ENCODE measurements around the gene DAGLA.
A peak's percentile ranks its signal among the peaks of the same experiment; 100 is the strongest.

DAGLA gene

DNA sequence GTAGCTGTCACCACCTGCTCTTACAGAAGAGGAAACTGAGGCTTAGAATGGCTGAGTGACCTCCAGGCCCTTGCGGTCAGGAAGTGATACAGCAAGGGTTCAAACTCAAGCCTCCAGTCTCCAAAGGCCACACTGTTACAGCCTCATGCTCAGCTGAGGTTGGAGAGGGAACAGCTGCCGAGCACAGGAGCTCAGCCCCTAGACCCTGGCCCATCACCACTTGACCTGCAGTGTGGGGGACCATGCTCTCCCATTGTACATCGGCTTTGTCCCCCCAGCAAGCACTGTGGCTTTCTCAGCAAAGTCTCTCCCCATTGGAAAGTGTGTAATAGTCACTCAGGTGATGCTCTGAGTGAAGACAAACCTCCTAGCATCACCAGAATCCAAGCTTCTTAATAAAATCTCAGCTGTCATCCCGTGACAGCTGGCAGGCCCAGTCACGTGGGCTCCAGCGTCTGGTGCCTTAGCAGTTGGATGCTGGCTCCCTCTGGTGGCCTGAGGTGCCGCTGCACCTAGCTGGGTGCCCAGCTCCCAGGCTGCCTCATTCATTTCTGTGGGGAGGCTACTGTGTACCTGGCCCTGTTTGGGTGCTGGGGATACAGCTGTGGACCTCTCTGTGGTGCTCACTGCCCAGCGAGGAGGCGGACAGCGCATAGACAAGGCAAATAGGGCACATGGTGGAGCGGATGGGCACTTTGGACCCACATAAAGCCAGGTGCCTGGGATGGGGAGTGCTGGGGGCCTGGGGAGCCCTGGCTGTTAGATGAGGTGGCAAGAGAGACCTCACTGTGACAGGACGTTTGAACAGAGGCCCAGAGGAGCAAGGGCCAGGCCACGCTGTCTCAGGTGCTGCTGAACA, 53.2 kb downstream of the DAGLA start:
- TF ChIP-seq, protein P1, sequence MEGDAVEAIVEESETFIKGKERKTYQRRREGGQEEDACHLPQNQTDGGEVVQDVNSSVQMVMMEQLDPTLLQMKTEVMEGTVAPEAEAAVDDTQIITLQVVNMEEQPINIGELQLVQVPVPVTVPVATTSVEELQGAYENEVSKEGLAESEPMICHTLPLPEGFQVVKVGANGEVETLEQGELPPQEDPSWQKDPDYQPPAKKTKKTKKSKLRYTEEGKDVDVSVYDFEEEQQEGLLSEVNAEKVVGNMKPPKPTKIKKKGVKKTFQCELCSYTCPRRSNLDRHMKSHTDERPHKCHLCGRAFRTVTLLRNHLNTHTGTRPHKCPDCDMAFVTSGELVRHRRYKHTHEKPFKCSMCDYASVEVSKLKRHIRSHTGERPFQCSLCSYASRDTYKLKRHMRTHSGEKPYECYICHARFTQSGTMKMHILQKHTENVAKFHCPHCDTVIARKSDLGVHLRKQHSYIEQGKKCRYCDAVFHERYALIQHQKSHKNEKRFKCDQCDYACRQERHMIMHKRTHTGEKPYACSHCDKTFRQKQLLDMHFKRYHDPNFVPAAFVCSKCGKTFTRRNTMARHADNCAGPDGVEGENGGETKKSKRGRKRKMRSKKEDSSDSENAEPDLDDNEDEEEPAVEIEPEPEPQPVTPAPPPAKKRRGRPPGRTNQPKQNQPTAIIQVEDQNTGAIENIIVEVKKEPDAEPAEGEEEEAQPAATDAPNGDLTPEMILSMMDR (conservative IDR thresholded peaks at IDR 0.05): peak; percentile 99
- H3K27ac ChIP-seq: peak overlapping the region; percentile 7; the same call in 1 of the 2 replicates

DNA sequence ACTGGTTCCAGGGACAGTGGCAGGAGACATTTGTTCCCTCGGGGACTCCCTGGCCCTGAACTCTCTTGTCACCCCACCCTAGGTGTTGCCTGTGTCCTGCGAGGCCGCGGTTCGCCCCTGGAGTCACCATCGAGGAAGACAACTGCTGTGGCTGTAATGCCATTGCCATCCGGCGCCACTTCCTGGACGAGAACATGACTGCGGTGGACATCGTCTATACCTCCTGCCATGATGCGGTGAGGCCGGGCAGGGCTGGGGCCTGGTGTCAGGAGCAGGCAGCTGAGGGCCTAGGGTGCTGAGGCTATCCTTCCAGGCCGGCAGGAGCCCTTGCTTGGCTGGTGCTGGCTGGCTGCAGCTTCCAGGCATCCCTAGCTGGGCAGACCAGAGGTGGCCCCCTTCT, 54.6 kb downstream of the DAGLA start:
- TF ChIP-seq, protein P1 (conservative IDR thresholded peaks at IDR 0.05): no peak
- no peak overlapping the region for H3K27ac ChIP-seq

DNA sequence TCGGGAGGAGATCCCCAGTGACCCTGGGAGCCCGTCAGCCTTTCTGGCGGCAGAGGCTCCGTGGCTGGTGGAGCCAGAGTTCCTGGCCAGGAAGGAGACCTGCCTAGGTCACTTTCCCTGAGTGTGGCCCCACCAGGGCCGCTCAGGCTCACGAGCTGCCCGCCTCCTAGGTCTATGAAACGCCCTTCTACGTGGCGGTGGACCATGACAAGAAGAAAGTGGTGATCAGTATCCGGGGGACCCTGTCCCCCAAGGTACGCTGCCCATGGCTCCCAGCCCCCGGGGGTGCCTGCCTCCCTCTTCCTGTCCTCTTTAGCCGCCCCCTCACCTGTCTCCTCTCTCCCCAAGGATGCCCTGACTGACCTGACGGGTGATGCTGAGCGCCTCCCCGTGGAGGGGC, 55.2 kb downstream of the DAGLA start:
- no peak overlapping the region for H3K27ac ChIP-seq
- TF ChIP-seq, protein P1 (conservative IDR thresholded peaks at IDR 0.05): no peak

- TF ChIP-seq, protein P1 (conservative IDR thresholded peaks at IDR 0.05): no peak
- no peak overlapping the region for H3K27ac ChIP-seq
Measured at GRCh38 chr11:61736310-61736709, 56.1 kb downstream of the DAGLA start.

DNA sequence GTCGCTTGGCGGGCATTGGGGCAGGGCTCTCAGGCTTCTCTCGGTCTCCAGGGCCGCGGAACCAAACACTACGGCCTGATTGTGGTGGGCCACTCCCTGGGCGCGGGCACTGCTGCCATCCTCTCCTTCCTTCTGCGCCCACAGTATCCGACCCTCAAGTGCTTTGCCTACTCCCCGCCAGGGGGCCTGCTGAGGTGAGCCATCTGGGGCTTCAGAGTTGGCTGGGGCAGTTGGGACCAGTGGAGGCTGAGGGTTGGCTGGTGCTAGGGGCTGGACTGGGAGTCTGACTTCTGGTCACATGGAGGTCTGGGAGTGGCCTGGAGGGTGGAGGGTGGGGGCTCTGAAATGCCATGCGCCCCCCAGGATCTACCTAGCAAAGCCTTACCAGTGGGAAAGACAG, 56.9 kb downstream of the DAGLA start:
- no peak overlapping the region for H3K27ac ChIP-seq
- TF ChIP-seq, protein P1 (conservative IDR thresholded peaks at IDR 0.05): no peak

GRCh38 chr11:61737636-61738386, 57.6 kb downstream of the DAGLA start:
- no peak overlapping the region for H3K27ac ChIP-seq
- TF ChIP-seq, protein P1 (conservative IDR thresholded peaks at IDR 0.05): no peak

DNA sequence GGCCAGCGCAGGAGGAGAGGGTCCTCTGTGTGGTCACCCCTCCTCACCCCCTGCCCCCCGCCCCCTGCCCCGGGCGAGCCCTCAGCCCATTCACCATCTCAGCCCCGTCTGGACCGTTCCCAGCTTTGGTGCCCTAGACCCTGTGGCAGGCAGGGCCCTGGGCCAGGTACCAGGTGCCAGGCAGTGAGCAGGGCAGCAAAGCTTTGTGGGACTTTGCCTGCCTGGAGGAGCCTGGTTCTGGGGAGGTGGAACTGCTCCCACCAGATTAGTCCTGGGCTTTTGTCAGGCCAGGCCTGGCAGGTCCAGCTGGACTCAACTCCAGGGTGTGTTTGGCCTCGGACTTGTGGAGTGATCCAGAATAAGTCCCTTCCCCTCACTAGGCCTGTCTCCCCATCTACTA, 58.6 kb downstream of the DAGLA start:
- TF ChIP-seq, protein P1 (conservative IDR thresholded peaks at IDR 0.05): no peak
- H3K27ac ChIP-seq: no peak overlapping the region
